ENCODE results near the gene MAP3K14. TPM values are rescaled to one million over a fixed set of nuclear protein-coding genes. Genes with fewer than 3 reads are reported as not detected.
A peak's percentile ranks its signal among the peaks of the same experiment; 100 is the strongest.

Gene MAP3K14
- total and polyA plus RNA-seq, 2 of the 4 experiments (the other 2 are of a cell fraction), result 4.1 to 21.7 TPM

DNA sequence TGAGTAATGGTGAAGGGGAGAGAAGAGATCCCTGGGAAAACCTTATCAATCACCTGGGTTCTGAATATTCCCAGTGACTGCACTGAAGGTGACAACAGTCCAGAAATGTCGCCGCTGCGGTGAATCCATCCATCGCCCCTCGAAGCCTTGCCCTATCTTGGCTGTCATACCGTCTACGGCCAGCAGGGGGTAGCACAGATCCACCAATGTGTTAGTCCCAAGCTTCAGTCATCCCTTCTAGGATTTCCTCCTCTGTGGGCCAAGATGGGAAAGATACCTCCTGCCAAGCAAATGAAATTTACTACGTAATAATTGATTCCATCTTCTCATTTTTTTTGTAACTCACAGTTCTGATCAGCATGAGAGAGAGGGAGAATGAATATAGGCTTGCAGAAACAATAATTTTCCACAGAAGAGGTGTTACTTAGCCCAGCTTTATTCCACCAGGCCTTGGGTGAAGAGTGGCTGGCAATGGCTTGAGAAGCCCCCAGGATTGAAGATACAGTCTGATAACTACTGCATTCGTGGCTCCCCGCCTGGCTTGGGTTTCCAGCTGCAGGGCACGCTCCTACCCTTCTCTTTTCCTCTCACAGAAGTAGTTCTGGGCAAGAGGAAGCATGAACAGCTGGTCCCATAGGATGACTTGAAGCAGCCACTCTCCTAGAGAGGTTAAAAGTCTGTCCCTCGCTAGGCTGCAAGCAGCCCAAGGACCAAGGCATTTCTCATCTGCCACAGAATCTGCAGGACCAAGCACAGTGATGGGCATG lies 97.7 kb downstream of the MAP3K14 start:
- POLR2A ChIA-PET (ENCODE audit: unreplicated experiment), result no interaction called here
- intact Hi-C loops (cut with micrococcal nuclease), result loop anchor here (1.0 to 10.0 kb wide), 6 partner anchors 16 to 616 kb away; partner anchors contain the start of gene MAP3K14
- in situ Hi-C loops (cut with MboI; ENCODE audit: low sequenced_read_pairs), result loop anchor here (5.0 to 25.0 kb wide), 3 partner anchors 168 to 636 kb away; no protein-coding TSS in a partner anchor

More for the DNA sequence above, 97.7 kb downstream of the MAP3K14 start:
- no peak overlapping the region for H2BK15ac ChIP-seq (ENCODE audit: low read depth, low read length)
- no peak overlapping the region for H4K91ac ChIP-seq (ENCODE audit: insufficient read depth, low read depth, low read length)
- H2AFZ ChIP-seq (replicated peaks; ENCODE audit: low read length, poor library complexity), result peak overlapping the region; percentile 58
- CTCF ChIA-PET, result interaction anchor here (0.5 to 1.8 kb wide), 13 partner anchors 10 to 372 kb away, joined by 3 to 14 read pairs (median 4); partner anchors contain the start of gene ACBD4
- H3K9ac ChIP-seq (ENCODE audit: low read depth, low read length), result no peak overlapping the region
- TF ChIP-seq SMC3 (IDR thresholded peaks at IDR 0.05; ENCODE audit: low read depth, low read length) (peak; percentile 95), RAD21 (IDR thresholded peaks at IDR 0.05; ENCODE audit: low read length) (peak; percentile 97), POLR2A (IDR thresholded peaks at IDR 0.05; ENCODE audit: low read depth, low read length) (peak; percentile 39; the same call in 1 of the 2 replicates), MAZ (IDR thresholded peaks at IDR 0.05; ENCODE audit: borderline replicate concordance, low read depth, low read length) (peak; percentile 36; the same call in 1 of the 2 replicates), CEBPB (IDR thresholded peaks at IDR 0.05; ENCODE audit: low read depth, low read length) (no peak)
- TF ChIP-seq, protein P1, sequence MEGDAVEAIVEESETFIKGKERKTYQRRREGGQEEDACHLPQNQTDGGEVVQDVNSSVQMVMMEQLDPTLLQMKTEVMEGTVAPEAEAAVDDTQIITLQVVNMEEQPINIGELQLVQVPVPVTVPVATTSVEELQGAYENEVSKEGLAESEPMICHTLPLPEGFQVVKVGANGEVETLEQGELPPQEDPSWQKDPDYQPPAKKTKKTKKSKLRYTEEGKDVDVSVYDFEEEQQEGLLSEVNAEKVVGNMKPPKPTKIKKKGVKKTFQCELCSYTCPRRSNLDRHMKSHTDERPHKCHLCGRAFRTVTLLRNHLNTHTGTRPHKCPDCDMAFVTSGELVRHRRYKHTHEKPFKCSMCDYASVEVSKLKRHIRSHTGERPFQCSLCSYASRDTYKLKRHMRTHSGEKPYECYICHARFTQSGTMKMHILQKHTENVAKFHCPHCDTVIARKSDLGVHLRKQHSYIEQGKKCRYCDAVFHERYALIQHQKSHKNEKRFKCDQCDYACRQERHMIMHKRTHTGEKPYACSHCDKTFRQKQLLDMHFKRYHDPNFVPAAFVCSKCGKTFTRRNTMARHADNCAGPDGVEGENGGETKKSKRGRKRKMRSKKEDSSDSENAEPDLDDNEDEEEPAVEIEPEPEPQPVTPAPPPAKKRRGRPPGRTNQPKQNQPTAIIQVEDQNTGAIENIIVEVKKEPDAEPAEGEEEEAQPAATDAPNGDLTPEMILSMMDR (conservative IDR thresholded peaks at IDR 0.05; ENCODE audit: low read depth, low read length), result peak; percentile 98
- TF ChIP-seq, protein P2, sequence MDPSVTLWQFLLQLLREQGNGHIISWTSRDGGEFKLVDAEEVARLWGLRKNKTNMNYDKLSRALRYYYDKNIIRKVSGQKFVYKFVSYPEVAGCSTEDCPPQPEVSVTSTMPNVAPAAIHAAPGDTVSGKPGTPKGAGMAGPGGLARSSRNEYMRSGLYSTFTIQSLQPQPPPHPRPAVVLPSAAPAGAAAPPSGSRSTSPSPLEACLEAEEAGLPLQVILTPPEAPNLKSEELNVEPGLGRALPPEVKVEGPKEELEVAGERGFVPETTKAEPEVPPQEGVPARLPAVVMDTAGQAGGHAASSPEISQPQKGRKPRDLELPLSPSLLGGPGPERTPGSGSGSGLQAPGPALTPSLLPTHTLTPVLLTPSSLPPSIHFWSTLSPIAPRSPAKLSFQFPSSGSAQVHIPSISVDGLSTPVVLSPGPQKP (IDR thresholded peaks at IDR 0.05; ENCODE audit: borderline replicate concordance, low read depth, low read length), result no peak
- H3K23ac ChIP-seq (ENCODE audit: low read depth, low read length), result no peak overlapping the region
- H3K79me1 ChIP-seq (ENCODE audit: low read depth in 1 of 2, low read length in 2 of 2), result no peaks in the 10 kb centered on the region; a peak in 1 of 4 replicates
- no TSS peak for BruUV-seq (replicated peaks)
- H2BK120ac ChIP-seq (ENCODE audit: low read depth, low read length), result no peak overlapping the region
- no peak overlapping the region for H3K4ac ChIP-seq (ENCODE audit: low read depth, low read length)
- no peak overlapping the region for H4K5ac ChIP-seq (ENCODE audit: low read depth, low read length)
- H4K20me1 ChIP-seq (ENCODE audit: insufficient read depth, low read length), result no peaks in the 10 kb centered on the region
- H2AK9ac ChIP-seq (replicated peaks; ENCODE audit: low read depth, low read length, poor library complexity), result no peak overlapping the region
- no peak overlapping the region for H2AK5ac ChIP-seq (ENCODE audit: low read depth, low read length)
- H3K27me3 ChIP-seq (ENCODE audit: control insufficient read depth, insufficient read depth, low read length), result peaks cover 15% of the 10 kb centered on the region
- 83% methylated on average over 1 of the region's 12 CpGs; no CpG with 5 or more reads in 1 of the 2 experiments for WGBS, 2 experiments (ENCODE audit: extremely low coverage in 2 of 2, insufficient read length in 1 of 2)
- no peaks in the 10 kb centered on the region for H3K9me1 ChIP-seq (ENCODE audit: insufficient read depth, low read length)
- no peaks in the 10 kb centered on the region for H3K36me3 ChIP-seq (ENCODE audit: control insufficient read depth, insufficient read depth, low read length)
- no peak overlapping the region for H2BK5ac ChIP-seq (ENCODE audit: low read depth, low read length, poor library complexity, severe bottlenecking)
- H3K56ac ChIP-seq (ENCODE audit: extremely low read depth, insufficient read depth, low read length), result no peak overlapping the region
- H3K4me2 ChIP-seq (ENCODE audit: low read depth, low read length), result 0 out of 2 replicates have a peak overlapping the region, but pooled peaks have one; percentile 34
- no peak overlapping the region for H3K14ac ChIP-seq (replicated peaks; ENCODE audit: low read depth, low read length)
- peaks cover 9% of the 10 kb centered on the region; the same call in 1 of the 2 replicates for H3K4me1 ChIP-seq (ENCODE audit: control insufficient read depth, insufficient read depth, low read length)
- H3K9me3 ChIP-seq (ENCODE audit: control insufficient read depth, insufficient read depth, low read length), result no peaks in the 10 kb centered on the region
- ATAC-seq (ENCODE audit: low read depth), result peak; percentile 90
- no peak overlapping the region for H4K8ac ChIP-seq (ENCODE audit: low read depth in 2 of 2, low read length in 2 of 2)
- H3K4me3 ChIP-seq (ENCODE audit: insufficient read depth, low read depth, low read length), result no peak overlapping the region
- DNase-seq, result peak; percentile 77
- no peak overlapping the region for H3K27ac ChIP-seq (ENCODE audit: insufficient read depth, low read length)
- dilution Hi-C loops (cut with HindIII; ENCODE audit: low sequenced_read_pairs, unreplicated experiment), result no loop called here
- no peak overlapping the region for H3K18ac ChIP-seq (ENCODE audit: low read depth, low read length)
- H2BK20ac ChIP-seq (ENCODE audit: low read depth, low read length), result no peak overlapping the region
